HG03378 (cell line): ENCODE data around the gene CA10.

ENCODE experiments used
- ATAC-seq: cut with Tn5 transposase; IDR thresholded peaks from one replicate; pipeline ENCODE4 v1.9.1; 2021; ENCODE audit warnings: mild to moderate bottlenecking, moderate library complexity; ENCODE audit not compliant: unreplicated experiment

Gene CA10

DNA sequence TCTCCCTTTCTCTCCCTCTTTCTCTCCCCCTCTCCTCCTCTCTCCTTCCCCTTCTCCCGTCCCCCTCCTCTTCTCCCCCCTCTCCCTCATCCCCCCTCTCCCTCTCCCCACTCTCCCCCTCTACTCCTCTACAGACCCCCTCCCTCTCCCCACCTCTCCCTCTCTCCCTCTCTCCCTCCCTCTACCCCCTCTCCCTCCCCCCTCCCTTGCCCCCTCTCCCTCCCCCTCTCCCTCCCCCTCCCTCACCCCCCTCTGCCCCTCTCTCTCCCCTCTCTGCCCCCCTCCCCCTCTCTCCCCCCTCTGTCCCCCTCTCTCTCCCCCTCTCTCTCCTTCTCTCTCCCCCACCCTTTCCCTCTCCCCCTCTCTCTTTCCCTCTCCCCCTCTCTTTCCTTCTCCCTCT, 545.3 kb downstream of the CA10 start:
- ATAC-seq, result no peak

DNA sequence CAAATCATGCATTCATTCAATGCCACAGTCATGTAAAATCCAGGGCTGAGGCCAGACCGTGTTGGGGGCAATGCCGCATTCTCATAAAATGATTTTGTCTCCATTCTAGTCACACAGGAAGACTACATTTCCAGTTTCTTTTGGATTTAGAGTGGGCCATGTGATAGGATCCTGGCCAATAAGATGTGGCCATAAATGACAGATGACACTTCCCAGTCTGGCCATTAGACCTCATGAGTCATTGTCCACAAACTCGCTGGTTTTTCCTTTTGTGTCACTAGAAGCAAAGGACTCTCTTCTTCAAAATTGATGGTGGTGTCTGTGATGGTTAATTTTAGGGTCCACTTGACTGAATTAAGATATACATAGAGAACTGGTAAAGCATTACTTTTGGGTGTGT, 545.8 kb downstream of the CA10 start:
- ATAC-seq, result no peak

DNA sequence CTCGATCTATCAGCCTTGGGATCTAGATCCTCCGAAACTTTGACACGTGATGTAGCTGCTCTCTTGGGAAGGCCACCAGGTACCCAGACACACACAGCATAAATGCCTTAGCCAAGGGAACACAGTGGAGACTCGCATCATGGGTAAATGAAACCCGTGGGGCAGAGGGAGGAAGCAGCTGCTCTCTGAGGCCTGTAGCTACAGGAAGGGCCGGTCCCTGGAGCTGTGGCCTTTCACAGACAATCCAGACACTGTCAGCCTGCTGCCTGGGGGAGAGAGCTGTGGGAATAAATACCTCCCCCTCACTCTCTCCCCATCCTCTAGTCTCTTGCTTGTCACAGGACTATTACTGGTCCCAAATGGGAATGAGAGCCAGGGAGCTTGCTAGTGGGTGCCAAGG, 546.9 kb downstream of the CA10 start:
- ATAC-seq, result no peak

DNA sequence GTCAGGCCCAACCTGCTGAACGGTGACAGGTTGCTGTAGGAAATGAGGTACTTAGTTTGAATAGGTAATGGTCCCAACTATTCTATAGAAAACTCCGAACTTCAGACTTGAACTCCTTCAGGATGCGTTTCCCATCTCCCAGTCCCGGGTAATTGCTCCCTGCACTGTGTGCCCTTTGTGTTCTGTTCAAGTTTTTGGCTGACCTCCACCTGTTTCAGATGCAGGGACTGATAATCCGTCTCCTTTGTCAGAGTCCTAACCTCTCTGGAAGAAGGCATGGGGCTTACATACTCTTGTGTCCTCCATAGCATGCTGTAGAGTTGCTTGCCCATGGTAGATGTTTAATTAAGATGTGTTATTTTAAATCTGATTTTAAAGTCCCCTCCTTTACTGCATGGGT, 547.7 kb downstream of the CA10 start:
- ATAC-seq, result no peak

DNA sequence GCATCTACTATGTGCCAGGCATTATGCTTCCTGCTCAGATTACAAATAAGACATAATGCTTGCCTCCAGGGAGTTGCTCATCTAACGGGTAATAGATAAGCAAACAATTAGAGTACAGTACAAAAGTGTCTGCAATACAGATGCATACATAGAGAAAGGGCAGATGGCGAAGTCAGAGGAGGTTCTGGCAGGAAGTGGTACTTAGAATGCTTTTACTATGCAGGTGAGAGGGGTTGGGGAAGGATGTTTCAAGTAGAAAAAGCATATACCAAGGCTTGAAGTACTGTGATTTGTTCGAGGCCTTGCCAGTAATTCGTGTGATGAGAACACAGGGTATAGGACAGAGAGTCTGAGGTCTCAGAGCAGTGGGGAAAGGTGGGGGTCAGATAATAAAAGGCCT, 548.4 kb downstream of the CA10 start:
- no peak for ATAC-seq

DNA sequence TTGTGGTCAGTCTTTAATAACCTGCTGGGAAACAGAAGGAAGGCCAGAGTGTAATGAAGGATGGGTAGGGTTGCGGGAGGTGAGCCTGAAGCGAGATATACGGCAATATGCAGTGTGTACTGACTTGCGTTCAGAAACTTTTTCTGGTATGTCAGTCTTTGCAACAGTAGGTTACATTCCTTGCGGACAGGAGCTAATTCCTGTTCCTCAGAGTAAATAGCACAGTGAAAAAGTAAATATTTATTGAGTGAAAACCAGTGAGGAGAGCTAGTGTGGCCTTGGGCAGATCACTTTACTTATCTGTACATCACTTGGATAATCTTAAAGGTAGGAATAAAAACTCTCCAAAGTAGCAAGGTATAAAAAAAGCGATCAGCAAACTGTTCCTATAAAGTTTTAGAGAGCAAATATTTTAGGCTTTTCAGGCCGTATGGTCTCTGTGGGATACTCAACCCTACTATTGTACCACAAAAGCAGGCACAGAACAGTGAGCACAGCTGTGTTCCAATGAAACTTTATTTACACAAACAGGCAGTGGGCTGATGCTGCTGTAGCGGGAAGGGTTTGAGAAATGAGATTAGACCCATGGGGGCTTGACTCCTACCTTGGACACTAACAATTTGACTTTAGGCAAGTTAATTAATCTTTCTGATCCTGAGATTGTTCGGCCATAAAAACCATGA, 550.1 kb downstream of the CA10 start:
- ATAC-seq, result no peak

DNA sequence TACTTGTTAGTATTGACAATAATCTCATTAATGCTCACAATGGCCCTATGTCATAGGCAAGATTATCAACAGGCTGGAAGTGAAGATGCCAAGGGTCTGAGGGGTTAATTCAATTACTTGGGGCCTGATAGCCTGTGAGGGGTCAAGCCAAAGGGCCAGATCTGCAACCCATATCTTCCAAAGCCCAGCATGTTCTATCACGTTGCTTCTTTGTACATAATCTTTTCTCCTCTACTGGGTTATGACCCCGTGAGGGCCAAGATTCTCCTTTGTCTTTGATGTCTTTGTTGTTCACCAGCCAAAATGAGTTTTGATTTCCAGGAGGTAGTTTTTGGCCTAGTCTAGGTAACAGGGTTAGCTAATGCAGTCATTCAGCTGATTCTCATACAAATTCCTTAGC, 551.0 kb downstream of the CA10 start:
- ATAC-seq, result no peak

DNA sequence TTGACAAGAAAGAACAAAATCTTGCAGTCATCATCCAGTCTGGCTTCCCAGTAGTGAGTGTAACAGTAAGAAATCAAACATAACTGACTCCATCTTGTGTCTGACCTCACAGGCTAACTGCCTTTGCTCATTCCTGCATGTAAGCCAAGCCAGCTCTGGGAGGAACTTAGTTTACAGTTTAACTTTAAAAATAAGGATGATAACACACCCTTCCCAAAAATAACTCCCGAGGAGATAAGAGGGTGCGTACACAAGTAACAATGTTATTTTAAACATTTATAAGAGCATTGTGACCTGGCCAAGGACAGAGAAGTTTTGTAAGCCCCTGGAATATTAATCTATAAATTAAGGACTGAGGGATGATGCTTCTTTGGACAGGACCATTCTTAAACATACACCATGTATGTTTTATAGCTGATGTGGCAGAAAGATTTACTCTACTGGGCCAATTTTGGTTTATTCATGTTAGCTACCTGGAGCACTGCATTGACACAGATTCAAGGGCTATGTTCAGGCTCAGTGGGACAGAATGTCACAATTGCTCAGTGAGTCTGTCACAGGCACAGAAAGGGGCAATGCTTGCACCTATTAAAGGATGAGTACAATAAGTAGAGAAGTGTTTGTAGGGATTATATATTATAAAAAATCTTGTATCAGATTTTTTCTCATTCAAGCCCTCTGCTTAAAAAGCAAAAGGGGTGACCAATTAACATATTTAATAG, 554.1 kb downstream of the CA10 start:
- no peak for ATAC-seq

DNA sequence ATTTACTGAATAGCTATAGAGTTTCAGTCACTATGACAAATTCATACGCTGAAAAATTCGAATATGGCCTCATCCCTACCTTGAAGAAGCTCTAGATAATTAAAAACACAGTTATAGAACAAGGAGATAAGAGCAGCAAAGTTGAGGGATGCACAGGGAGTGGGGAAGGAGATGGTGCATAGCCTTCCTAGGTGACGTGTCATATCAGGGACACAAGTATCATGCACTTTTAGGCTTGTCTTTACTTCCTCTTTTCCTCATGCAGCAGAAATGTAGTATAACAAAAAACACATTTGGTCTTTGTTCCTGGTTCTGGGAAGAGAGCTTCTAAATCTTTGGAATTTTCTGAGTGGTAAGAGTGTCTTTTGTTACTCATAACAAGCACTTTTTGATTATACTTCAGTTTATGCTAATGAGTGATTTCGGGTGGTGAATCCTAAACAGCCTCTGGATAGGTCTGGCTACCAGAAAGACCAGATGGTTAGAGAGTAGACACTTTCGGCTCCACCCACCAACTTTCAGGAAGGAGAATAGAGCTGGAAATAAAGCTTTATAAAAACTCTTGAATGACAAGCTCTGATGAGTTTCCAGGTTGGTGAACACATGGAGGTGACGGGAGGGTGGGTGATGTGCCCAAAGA, 556.8 kb downstream of the CA10 start:
- no peak for ATAC-seq

DNA sequence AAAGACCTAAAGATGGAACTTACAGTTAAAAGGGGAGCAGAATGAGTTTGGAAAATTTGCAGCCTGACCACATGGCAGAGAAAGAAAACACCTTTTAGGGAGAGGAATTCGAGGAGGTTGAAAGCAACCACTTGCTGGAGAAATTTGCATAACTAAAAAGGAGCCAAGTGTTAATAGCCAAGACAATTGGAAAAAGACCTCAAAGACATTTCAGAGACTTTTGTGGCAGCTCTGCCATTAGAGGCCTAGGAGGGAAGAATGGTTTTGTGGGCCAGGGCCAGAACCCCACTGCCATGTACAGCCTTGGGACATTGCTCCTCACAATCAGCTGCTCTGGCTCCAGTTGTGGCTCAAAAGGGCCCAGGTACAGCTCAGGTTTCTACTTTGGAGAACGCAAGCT, 559.7 kb downstream of the CA10 start:
- ATAC-seq, result no peak

DNA sequence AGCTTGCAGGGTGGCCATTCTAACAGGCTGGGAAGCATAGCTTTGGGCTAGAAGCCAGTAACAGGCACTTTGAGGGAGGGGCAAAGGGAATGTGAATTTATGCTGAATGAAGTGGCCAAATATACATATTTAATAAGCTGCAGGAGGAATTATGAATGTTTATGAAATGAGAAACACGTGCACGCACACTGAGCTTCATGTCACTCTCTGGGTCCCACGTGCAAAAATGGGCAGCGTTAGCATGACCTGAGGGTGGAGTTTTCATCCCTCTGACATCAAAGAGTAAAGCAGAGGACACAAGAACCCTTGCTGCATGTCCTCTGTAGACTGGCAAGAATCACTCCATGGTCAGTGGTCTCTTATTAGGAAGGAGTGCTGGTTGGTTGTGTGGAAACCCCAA, 561.2 kb downstream of the CA10 start:
- ATAC-seq, result no peak

DNA sequence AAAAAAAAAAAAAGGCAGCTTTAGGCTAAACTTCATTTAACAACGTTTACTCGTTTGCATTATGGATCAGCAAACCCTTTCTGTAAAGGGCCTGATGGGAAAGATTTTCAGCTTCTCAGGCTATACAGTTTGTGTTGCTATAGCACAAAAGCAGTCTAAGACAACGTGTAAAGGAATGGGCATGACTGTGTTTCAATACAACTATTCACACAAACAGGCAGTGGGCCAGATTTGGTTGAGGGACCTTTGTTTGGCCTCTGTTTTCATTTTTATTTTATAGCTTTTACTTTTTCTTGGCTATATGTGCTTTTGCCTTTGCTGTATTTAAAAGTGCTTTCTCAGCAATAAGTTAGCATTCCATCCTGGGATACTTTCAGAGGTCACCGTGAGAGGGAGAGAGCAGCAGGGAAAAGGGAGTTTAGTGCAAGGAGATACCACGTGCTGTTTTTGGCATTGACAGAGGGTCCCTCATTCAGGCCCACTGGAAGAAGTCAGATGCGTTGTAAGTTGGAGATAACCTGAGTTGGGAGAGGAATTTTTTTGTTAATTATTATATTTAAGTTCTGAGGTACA, 562.6 kb downstream of the CA10 start:
- no peak for ATAC-seq

DNA sequence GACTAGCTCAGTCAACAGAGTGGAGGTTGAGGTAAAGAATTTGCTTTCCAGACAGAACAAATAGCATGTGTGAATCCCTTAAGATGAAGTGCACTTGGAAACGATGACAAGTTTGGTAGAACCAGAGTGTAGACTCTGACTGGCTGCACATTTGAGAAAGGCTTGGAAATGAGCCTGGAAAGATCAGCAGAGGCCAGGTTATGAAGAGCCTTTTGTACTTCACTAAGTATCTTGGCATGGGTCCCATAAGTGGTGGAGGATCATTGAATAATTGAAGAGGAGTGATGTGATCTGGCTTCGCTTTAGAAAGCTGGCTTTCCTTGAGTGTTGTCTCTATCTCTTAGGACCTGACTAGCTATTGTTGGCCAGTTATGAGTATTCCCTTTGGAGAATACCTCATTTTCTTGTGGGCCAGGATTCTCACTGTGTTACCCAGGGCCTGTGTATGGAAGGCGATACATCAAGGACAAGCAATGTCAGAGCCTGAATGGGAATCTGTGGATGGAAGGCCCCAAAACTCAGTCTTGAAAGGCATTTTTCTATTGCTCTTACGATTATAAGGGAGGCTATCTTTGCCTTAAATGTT, 568.4 kb downstream of the CA10 start:
- no peak for ATAC-seq

DNA sequence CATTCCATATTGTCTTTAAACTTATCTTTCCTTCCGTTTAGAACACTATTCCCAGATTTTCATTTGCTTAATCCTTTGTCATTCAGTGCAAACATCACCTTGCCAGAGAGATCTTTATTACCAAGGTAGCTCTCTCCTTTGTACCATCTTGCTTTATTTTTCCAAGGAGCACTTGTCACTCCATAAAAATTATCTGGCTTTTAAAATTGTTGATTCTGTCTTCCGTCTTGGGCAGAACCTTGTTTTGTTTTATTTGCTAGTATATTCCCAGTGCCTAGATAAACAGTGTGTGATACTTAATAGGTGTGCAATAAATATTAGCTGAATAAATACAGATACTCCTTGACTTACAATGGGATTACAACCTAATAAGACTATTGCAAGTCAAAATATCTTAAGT, 570.5 kb downstream of the CA10 start:
- ATAC-seq, result no peak

DNA sequence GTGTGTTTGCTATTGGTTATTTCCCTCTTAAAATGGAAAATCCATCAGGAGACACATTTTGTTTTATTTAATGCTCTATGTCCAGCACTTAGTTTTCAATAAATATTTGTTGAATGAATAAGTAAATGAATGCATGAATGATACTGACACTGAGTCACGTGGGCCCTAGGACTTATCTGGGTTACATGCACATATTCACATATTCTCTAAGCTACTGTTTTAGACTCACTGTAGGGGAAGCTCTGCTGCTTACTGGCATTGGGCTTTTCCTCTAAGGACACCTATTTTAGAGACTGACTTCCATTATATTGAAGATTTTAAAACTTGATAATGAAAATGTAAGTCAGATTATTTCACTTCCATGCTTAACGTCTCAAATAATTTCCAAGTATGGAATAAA, 571.0 kb downstream of the CA10 start:
- ATAC-seq, result no peak

DNA sequence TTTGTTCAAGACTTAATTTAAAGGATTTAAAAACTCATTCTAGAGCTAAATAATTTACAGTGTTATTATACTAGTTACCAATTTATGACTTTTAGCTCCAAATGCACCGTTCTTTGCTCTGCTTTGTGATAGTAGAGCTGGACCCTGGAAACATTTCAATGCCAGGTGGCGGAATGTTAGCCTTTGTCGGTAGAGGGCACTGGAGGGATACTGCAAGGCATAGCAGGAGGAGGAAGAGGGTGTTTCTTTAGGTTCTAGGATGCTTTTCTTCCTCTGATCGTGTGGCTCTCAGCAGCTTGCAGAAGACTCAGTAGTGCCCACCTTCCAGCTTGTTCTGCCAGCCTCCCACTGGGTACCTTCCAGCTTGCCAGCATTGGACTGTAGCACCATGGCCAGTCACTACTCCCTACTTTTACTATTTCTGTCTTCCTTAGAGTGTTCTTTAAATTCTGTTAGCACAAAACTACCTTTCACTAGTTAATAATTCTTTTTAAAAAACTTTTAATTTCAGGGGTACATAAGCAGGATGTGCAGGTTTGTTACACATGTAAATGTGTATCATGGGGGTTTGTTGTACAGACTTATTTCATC, 572.9 kb downstream of the CA10 start:
- no peak for ATAC-seq

DNA sequence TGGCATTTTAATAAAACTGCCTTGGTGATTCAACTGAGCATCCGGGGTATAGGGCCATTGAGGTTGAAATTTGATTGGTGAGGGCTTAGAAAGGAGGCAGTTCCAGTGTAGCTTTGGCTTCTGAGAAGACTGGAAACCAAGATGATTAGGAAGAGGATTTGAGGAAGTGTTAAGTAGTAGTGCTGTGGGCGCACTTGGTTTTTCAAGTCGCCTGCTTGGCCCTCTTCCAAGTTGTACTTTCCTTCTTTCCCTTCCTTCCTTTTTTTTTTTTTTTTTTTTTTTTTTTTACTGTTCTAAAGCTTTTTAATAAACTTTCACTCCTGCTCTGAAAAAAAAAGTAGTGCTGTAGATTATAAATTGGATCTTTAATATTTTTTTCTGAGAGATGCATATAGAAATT, 577.6 kb downstream of the CA10 start:
- ATAC-seq, result no peak
